NB4 (cell line): Measurements from ENCODE around the gene EFCAB12.

Source experiments
- CTCF ChIP-seq: IDR thresholded peaks from one replicate; pipeline ENCODE4 v1.5.1; 2012; ENCODE audit warnings: low read depth, low read length
- MAX ChIP-seq: IDR thresholded peaks from 2 replicates; pipeline ENCODE4 v1.6.1; 2011; ENCODE audit warnings: low read depth, low read length
- MYC ChIP-seq: IDR thresholded peaks from 2 replicates; pipeline ENCODE4 v1.6.1; 2011; ENCODE audit warnings: low read depth, low read length
- POLR2A ChIP-seq: IDR thresholded peaks from 2 replicates; pipeline ENCODE4 v1.6.1; 2011; ENCODE audit warnings: mild to moderate bottlenecking; ENCODE audit not compliant: insufficient read length; ENCODE audit errors: extremely low read depth

GRCh38 chr3:129379582-129380358 is 48.7 kb downstream of the EFCAB12 start:
- TF ChIP-seq CTCF (no peak), MAX (no peak), POLR2A (no peak), MYC (no peak)
